Hematopoietic multipotent progenitor cell treated with erythropoietin and hydrocortisone succinate and interleukin-3 and kit ligand, for 6 days (in vitro differentiated cells): Measurements from ENCODE around the gene THSD4.

Source experiments
- DNase-seq: peaks from one replicate; pipeline ENCODE4 v3.0.0-alpha.2; 2015

The THSD4 gene

DNA sequence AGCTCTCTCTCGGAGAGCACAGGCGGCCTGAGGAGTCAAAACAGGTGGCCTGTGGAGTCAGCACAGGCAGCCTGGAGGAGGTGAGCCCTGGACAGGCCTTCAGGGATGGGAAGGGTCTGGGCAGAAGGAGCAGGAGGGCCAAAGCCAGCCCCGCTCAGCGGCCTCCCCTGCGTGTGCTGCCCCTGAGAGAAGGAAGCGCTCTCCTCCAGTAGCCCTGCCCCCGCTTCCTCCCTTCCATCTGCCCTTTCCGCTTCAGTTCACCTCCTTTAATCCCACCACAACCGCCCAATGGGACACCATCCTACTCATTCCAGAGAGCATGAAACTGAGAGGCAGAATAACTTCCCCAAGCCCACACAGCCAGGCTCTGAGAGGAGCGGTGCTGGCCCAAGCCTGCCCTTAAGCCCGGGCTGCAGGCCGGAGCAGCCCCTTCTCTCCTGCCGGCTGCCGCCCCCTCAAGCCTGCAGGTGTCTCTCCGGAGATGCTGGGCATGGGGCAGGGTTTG, 691.9 kb downstream of the THSD4 start:
- no peak for DNase-seq

GRCh38 chr15:71807691-71808091, 692.4 kb downstream of the THSD4 start:
- no peak for DNase-seq

- no peak for DNase-seq
These were observed 693.2 kb downstream of the THSD4 start for GRCh38 chr15:71808311-71809020.

- DNase-seq, result no peak
These were observed 694.1 kb downstream of the THSD4 start for GRCh38 chr15:71809346-71809745.

GRCh38 chr15:71810256-71811035, 695.2 kb downstream of the THSD4 start, which contains the start of gene NR2E3:
TSS of gene NR2E3 (plus strand) at chr15:71810554. CDS start at chr15:71810744, 190 bp downstream.
- DNase-seq, result no peak

DNA sequence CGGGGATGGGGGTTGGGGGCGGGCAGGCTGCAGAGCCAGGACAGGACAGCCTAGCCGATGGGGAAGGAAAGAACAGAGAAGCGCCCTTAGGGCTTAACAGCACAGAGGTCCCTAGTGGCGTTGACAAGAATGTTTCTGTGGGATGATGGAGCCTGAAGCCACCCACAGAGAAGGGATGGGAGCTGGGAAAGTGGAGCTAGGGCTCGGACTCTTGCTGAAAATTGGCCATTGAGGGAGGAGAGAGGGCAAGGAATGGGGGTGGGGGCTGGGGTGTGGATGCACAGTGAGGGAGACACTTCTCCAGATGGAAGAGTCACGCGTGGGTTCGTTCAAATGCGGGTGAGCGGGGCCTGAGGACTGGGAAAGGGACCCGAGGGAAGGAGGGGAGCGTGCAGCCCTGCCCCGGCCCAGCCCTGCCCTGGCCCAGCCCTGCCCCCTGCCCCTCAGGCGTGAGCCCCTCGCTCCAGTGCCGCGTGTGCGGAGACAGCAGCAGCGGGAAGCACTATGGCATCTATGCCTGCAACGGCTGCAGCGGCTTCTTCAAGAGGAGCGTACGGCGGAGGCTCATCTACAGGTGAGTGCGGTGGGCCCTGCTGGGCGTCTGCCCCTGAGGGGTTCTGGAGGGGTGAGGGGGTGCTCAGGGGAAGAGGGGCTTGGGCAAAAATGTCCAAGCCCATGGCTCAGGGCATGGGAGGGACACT, 695.9 kb downstream of the THSD4 start:
- DNase-seq, result no peak

DNA sequence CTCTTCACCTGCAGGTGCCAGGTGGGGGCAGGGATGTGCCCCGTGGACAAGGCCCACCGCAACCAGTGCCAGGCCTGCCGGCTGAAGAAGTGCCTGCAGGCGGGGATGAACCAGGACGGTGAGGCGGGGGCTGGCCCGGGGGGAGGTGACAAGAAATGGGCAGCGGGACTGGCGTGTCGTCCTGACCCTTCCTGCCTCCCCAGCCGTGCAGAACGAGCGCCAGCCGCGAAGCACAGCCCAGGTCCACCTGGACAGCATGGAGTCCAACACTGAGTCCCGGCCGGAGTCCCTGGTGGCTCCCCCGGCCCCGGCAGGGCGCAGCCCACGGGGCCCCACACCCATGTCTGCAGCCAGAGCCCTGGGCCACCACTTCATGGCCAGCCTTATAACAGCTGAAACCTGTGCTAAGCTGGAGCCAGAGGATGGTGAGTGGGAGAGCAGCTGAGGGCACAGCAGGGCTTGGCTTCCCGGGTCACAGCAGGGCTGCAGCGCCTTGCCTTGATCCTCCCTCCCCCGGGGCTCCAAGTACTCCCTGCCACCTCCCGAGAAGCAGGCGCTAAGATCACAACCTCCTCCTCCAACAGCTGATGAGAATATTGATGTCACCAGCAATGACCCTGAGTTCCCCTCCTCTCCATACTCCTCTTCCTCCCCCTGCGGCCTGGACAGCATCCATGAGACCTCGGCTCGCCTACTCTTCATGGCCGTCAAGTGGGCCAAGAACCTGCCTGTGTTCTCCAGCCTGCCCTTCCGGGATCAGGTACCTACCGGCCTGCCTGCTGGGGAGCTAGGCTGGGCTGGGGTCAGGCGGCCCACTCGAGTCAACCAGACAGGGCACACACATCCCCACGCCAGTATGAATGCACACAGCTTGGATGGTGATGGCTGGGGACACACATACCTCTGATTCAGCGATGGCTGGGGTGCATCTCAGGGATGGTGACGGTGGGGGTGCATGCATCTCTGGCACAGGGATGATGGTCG, 696.8 kb downstream of the THSD4 start:
- DNase-seq, result no peak

DNA sequence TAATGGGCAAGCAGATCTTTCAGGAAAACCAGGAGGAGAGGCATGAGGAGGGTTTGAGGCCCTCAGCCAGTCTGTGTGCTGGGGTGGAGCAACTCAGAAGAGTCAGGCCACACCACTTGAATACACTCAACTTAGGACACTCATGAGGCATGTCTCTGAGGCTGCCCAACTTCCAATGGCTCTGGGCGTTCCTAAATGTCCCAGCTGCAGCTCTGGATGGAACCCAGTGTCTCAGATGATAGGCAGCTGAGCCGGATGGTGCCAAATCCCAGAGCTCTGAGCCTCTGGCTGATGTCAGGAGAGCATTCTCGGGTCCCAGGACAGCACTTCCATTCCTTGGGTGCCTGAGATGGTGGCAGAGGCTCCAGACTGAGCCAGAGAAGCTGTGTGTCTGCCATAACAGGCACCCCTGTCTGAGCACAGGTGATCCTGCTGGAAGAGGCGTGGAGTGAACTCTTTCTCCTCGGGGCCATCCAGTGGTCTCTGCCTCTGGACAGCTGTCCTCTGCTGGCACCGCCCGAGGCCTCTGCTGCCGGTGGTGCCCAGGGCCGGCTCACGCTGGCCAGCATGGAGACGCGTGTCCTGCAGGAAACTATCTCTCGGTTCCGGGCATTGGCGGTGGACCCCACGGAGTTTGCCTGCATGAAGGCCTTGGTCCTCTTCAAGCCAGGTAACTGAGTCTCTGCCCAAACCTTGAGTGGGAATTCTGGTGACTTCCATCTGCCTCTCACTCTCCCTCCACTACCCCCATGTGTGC, 697.9 kb downstream of the THSD4 start:
- no peak for DNase-seq

GRCh38 chr15:71813723-71814470, 698.6 kb downstream of the THSD4 start:
- no peak for DNase-seq

- no peak for DNase-seq
These were observed 700.0 kb downstream of the THSD4 start for GRCh38 chr15:71815301-71815700.

DNA sequence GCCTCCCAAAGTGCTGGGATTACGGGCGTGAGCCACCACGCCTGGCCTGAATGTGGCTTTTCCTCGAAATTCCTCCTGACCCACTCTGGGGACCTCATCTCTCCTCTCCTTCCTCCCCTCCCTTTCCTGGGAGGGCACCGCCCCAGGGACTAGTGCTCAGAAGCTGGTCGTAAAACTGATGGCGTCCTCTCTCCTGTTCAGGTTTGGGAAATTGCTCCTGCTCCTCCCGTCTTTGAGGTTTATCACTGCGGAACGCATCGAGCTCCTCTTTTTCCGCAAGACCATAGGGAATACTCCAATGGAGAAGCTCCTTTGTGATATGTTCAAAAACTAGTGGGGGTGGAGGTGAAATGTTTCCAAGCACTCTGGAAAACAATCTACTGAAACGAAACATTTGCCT, 702.1 kb downstream of the THSD4 start:
- no peak for DNase-seq

DNA sequence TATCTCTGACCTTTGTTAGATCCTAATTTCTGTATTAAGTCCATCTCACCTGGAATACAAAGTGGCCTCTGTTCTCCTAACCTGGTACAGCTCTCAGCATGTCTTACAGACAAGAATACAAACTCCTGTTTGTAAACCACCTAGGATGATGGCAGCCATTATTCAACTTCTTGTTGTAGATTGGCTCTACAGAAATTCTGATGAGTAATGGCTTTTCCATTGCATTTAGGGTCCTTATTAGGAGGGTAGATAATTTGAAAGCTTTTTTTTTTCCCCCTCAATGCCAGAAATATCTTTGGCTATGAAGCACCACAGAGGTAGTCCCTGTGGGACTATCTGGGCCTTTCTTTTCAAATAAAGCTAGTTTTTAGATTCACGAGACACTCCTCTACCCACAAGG, 704.9 kb downstream of the THSD4 start:
- no peak for DNase-seq

DNA sequence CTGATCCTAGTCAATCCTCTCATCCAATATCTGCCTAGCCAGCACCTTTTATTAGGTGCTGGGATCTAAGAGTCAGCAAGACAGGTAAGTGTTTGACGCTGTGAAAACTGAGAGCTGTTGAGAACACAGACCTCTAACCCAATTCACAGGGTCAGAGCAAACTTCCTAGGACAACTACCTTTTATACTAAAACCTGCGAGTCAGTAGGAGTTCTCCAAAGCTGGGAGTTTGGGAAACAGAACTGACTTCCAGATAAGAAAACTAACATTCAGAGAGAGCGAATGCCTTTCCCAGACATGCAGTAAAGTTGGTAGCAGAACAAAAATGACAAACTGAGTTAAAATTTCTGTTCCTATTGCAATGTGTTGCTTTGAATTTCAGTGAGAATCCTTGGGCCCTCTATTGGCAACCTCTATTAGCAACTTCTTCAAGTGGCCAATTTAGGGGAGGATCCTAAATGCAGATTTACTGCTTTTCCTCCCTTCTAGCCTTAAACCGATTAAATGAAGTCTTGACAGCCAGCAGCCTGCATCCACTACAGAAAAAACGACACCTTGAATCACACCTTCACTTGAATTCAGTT, 706.4 kb downstream of the THSD4 start:
- no peak for DNase-seq

DNA sequence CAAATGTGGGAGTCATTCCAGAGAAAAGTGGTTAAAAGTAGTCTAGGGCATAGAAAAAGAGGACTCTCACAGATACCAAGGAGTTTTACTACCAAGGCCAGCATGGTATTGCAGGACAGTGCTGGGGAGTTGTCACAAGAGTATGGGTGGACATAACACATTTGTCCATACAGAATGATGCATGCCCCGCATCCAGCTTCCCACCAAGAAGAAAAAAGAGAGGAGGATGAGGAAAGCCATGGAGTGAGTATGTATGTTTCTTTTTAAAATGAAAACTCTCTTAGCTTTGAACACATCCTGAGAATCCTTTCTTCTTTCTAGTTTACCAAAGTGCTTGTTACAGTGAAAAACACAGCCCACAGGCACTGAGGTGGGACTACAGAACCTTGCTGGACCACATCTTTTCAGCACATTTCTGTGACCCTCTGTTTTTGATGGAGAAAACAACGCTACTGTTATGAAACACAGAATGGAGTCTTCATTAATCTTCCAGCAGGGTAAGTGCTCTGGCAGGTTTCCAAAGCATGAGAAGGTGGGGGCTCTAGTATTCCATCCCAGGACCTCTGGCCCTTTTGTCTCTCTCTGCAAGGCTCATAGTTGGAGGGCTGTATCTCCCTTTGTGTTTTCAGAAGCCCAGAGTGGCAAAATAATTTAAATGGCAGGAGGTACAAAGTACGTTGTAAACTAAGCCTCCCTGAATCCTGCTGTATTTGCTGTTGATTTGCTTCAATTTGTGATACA, 707.8 kb downstream of the THSD4 start:
- DNase-seq, result no peak

DNA sequence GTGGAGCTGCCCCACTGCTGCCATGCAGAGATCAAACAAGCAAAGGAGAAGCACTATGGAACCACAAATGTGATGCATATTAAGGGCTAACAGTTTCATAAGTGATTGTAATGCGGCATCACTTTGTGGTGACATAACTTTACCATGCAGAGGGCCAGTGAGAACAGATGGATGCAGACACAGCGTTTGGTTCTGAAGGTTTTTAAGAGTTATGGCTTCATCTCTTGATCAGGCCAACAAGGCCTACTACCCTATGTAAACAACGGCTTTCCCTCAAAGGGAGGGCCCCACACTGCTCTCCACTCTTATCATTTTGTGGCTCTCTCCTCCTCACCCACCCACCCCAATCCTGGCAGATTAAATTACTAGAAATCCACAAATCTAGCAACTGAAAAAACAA, 708.5 kb downstream of the THSD4 start:
- DNase-seq, result no peak

DNA sequence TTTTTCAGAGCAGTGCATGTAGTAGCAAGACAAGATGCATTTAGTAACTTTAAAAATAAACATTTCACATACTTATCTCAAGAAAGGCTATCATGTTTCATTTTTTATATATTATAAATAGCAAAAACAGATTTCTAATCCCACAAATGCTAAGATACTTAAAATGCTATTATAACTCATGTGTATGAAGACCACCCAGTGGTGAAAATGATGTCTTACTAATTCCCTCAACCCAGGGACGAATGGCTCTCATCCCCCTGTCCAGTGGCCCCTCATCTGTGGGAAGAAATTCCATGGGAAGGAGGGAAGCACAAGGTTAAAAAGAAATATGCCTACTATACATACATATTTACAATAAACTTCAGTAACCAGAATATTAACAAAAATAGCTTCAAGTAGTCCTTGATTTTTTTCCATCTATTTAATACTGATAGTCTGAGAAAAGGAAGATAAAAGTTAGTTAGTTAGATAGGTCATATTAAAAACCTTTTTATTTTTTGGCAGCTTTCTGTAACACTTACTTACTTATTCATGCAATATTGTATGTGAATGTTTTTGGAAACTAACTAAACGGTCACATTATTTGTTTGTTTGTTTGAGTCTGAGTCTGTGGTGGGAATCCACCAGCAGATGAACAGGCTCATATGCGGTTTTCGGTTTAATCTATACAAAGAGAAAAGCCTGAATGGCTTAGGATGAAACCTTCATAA, 709.9 kb downstream of the THSD4 start:
- DNase-seq, result no peak

GRCh38 chr15:71826196-71826595, 710.9 kb downstream of the THSD4 start:
- DNase-seq, result no peak

- no peak for DNase-seq
These were observed 715.7 kb downstream of the THSD4 start for GRCh38 chr15:71830981-71831380.
